Measurements from ENCODE around the gene CROT.

GRCh38 chr7:87342231-87342630 lies 3.2 kb upstream of the CROT start:
- TF ChIP-seq EZH2 (IDR thresholded peaks at IDR 0.05) (no peak), CTCF (IDR thresholded peaks at IDR 0.05) (no peak)

All from neural progenitor cell (in vitro differentiated cells).